ENCODE data around the gene DCTN3.

The DCTN3 gene

DNA sequence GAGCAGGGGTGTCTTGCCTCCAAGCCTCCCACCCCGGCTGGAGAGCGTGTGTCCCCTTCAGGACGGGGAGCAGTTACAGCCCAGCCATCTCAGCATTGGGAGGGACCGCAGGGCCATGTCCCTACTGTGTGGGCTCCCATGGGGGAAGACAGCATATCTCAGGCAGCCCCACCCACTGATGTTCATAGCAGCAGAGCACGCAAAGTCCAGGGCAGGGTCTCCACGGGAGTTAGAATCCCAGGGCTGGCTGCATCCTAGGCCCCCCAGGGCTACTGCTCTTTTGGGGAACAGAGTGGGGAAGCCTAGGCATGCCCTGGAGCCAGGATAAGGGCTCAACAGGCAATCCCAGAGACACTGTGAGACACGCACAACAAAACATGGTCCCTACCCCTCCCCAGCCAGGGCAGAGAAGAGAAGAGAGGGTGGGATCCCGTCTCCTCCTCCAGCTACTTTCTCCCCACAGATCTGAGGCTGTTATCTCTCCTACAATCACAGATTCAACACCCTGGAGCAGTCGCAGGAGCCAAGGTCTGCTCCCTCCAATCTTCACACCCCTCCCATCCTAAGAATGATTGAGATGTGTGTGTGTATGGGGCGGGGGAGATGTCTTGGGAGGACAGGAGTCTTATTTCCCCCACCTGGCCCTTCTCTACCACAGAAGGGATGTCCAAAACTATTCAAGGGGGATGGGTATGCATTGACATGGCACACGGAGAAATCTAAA, 34.2 kb downstream of the DCTN3 start:
- Mint-ChIP-seq H3K9me3 (no peaks in the 10 kb centered on the region), H3K4me3 (no peak overlapping the region), H3K27ac (no peak overlapping the region), H3K36me3 (ENCODE audit: low read depth) (no peaks in the 10 kb centered on the region), H3K4me1 (ENCODE audit: low read depth) (peaks cover 21% of the 10 kb centered on the region), H3K27me3 (peaks cover 88% of the 10 kb centered on the region)
- intact Hi-C loops (cut with micrococcal nuclease) = no loop called here

DNA sequence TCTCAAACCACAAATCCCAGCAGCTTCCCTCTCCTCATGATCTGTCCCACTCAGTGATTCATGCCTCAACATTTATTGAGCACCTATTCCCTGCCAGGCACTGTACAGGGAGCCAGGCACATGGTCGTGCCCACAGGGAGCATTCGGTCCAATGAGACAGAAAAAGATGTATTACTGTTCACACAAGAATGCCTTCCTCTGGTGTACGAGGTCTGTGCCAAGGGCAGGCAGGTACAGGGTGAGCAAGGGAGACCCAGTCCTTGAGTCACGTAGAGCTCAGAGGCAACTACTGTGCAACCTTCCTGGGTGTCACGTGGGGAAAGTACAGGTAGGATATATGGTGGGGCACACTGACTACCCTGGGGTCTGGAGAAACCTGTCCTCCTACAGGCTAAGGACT, 35.3 kb downstream of the DCTN3 start:
- Mint-ChIP-seq H3K27me3 (peaks cover 88% of the 10 kb centered on the region), H3K27ac (no peak overlapping the region), H3K9me3 (no peaks in the 10 kb centered on the region), H3K4me1 (ENCODE audit: low read depth) (peaks cover 10% of the 10 kb centered on the region), H3K36me3 (ENCODE audit: low read depth) (no peaks in the 10 kb centered on the region), H3K4me3 (no peak overlapping the region)
- intact Hi-C loops (cut with micrococcal nuclease) = no loop called here

DNA sequence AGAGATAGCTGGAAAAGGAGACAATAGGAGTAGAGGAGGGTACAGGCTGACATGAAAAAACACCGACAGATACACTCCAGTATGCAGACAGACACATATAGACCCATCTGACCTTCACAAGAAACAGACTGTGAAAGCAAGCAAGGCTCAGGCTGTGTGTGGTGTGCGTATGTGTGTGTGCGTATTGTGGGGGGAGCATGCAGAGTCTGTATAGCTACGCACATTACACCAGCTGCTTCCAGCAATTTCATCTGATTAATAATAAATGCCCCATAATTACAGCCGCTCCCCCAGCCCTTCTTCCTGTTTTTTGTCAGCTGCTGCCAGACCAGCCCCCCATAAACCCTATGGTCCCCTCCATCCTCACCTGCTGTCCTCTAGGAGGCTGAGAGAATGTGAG, 37.5 kb downstream of the DCTN3 start:
- Mint-ChIP-seq H3K9me3 (no peaks in the 10 kb centered on the region), H3K27me3 (peaks cover 89% of the 10 kb centered on the region), H3K36me3 (ENCODE audit: low read depth) (no peaks in the 10 kb centered on the region), H3K4me3 (no peak overlapping the region), H3K27ac (no peak overlapping the region), H3K4me1 (ENCODE audit: low read depth) (peaks cover under 1% of the 10 kb centered on the region)
- intact Hi-C loops (cut with micrococcal nuclease) = no loop called here

DNA sequence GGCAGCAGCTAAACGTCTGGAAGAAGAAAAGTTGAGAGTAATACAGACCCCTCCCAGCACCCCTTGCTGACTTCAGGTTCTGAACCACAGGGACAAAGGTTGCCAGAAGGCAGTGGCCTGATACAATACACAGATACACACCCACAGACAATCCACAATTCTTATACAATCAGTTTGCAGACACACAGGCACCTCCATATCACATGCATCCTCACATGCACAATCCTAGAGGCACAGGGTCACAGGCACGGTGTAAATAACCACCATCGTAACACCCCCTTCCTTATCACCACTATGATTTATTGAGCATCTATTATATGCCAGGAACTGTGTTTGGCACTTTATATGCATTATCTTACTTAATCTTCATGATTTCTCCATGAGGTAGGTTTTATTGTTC, 39.0 kb downstream of the DCTN3 start:
- Mint-ChIP-seq H3K36me3 (ENCODE audit: low read depth) (no peaks in the 10 kb centered on the region), H3K4me3 (no peak overlapping the region), H3K9me3 (no peaks in the 10 kb centered on the region), H3K27ac (no peak overlapping the region), H3K4me1 (ENCODE audit: low read depth) (peaks cover 6% of the 10 kb centered on the region), H3K27me3 (peaks cover 88% of the 10 kb centered on the region)
- intact Hi-C loops (cut with micrococcal nuclease) = no loop called here

DNA sequence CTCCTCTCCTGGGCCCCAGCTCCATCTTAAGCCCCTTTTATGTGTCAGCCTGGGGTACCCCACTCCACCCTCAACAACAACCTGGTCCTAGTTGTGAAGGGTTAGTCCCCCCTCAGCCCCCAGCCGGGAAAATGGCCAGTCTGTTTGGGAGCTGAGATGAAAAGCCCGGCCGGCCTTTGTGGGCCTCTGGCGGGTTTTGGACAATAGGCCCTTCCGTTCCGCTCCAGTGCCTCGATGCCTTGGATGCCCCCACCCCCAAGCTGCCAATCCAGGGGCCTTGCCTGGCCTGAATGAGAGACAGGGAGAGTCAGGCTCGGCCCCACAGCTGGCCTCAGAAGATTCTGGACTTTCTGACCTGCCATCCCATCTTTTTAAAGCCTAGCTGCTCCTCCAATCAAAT, 39.9 kb downstream of the DCTN3 start:
- peaks cover 86% of the 10 kb centered on the region for H3K27me3 Mint-ChIP-seq
- H3K4me1 Mint-ChIP-seq (ENCODE audit: low read depth) = peaks cover 6% of the 10 kb centered on the region
- H3K9me3 Mint-ChIP-seq = no peaks in the 10 kb centered on the region
- H3K4me3 Mint-ChIP-seq = no peak overlapping the region
- no peaks in the 10 kb centered on the region for H3K36me3 Mint-ChIP-seq (ENCODE audit: low read depth)
- no peak overlapping the region for H3K27ac Mint-ChIP-seq
- intact Hi-C loops (cut with micrococcal nuclease) = no loop called here

DNA sequence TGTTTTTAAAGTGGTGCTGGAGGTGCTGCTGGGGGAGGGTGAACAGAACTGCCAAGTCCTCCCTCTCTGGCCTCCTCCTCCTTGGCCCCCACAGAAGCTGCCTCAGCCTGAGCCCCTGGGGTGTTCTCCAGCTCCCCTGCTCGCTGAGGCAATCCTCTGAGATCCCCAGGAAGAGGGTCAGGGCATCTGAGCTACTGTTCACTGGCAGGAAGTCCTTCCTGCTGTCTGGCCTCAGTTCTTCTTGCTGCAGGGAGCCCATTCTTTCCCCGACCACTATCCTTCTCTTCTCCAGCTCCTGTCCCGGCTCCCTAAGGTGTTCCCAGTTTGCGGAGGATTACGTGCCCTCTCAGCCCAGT, 40.5 kb downstream of the DCTN3 start:
- Mint-ChIP-seq H3K9me3 (no peaks in the 10 kb centered on the region), H3K27me3 (peaks cover 84% of the 10 kb centered on the region), H3K4me1 (ENCODE audit: low read depth) (peaks cover 6% of the 10 kb centered on the region), H3K27ac (no peak overlapping the region), H3K36me3 (ENCODE audit: low read depth) (no peaks in the 10 kb centered on the region), H3K4me3 (no peak overlapping the region)
- intact Hi-C loops (cut with micrococcal nuclease) = no loop called here

DNA sequence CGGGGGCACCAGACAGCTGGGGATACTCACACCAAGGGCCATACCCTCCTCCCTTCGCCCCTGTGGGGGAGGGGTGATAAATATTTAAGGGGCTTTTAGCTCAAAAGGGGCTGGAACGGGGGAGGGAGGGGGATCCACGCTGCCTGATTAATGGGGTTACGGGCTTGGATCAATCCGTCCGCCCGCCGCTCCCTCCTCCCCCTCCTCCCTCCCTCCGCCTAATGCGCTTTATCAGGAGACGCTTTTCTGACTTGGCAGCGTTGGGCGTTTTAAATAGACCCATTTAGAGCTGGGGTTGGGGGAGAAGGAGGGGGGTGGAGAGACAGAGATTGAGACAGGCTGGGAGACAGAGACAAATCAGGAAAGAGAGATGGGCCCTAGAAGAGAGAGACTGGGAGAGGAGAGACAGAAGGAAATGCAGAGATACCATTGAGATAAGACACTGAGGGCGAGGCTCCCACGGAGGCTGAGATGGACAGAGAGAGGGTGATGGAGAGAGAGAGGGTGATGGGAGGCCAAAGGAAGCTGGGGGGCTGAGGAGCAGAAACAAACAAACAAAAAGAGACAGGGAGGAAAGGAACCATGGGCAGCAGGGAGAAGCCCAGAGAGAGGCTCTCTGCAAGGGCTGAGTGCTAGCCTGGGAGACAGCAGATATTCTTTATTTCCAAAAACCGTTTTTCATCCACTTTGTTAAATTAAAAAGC, 41.0 kb downstream of the DCTN3 start:
- Mint-ChIP-seq H3K9me3 (no peaks in the 10 kb centered on the region), H3K36me3 (ENCODE audit: low read depth) (no peaks in the 10 kb centered on the region), H3K4me1 (ENCODE audit: low read depth) (peaks cover 6% of the 10 kb centered on the region), H3K27ac (no peak overlapping the region), H3K27me3 (peaks cover 84% of the 10 kb centered on the region), H3K4me3 (no peak overlapping the region)
- intact Hi-C loops (cut with micrococcal nuclease) = no loop called here

DNA sequence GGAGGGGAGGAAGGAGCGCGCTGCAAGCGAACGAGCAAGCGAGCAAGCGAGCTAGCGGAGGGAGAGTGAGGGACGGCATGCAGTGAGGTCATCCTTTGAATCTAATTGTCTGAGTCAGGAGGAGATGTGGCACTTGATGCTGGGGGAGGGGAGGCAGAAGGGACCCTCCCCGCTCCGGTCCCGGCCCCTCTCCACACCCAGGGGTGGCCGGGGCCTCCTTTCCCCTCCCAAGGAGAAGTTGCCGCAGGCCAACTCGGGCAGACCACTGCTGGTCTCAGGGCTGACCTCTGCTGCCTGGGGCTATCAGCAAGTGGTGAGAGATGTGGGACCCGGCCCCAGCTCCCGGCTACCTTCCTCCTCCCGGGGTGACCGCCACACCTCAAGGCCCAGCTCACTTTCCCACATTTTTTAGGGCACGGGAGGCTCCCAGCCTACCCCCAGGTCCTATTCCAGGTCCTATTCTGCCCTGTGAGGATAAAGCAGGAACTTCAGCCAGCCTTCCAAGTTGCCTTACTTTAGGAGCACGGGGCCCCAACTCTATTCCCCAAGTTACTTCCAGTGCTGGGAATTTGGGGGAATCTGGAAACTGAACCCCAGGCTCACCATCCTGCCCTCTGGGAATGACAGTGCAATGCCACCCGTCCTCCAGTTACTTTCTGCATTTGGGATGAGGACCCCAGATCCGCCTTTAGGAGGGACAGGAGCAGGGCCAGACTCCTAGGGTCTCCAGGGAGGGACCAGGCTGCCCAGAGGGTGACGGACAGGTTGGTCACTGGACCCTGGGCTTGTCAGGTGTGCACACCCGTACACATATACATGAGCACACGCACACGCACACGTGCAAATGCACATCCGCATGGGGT, 41.8 kb downstream of the DCTN3 start:
- H3K27ac Mint-ChIP-seq = no peak overlapping the region
- no peaks in the 10 kb centered on the region for H3K36me3 Mint-ChIP-seq (ENCODE audit: low read depth)
- peaks cover 6% of the 10 kb centered on the region for H3K4me1 Mint-ChIP-seq (ENCODE audit: low read depth)
- no peaks in the 10 kb centered on the region for H3K9me3 Mint-ChIP-seq
- intact Hi-C loops (cut with micrococcal nuclease) = no loop called here
- H3K4me3 Mint-ChIP-seq = no peak overlapping the region
- peaks cover 83% of the 10 kb centered on the region for H3K27me3 Mint-ChIP-seq

DNA sequence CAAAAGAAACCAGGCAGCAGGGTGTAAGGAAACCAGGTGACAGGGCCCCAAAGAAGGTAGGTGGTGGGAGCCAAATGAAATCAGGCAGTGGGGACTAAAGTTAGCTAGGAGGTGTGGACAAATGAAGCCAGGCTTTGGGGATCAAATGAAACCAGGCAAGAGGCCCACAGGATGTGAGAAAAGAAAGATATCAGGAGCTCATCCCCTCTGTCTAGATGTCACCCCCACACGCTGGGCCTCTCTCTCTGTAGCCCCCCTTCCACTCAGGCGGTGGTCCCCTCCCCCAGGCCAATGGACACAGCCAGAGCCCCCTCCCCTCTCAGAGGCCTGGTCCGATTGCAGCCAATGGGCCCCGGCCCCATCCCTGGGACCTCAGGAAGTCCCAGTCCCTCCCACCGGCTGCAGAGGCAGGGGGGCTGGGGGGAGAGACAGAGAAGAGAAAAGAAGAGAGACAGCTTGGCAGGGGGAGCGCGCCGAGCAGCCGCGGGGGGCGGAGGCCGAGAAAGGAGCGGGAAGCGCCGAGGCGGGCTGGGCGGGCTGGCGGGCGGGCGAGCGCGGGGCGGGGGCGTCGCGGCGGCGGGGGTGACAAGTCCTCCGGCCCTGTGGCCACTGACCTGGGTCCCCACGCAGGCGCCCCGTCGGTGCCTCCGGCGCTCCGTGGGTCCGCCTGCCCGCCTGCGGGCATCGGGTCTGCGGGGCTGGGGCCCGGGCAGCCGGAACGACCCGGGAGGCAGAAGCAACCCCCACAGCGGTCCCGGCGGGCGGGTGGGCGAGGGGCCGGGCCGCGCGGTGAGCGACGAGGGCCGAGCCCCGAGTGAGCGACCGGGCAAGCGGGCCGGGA, 42.7 kb downstream of the DCTN3 start:
- H3K36me3 Mint-ChIP-seq (ENCODE audit: low read depth) = no peaks in the 10 kb centered on the region
- intact Hi-C loops (cut with micrococcal nuclease) = no loop called here
- H3K27me3 Mint-ChIP-seq = peaks cover 76% of the 10 kb centered on the region

DNA sequence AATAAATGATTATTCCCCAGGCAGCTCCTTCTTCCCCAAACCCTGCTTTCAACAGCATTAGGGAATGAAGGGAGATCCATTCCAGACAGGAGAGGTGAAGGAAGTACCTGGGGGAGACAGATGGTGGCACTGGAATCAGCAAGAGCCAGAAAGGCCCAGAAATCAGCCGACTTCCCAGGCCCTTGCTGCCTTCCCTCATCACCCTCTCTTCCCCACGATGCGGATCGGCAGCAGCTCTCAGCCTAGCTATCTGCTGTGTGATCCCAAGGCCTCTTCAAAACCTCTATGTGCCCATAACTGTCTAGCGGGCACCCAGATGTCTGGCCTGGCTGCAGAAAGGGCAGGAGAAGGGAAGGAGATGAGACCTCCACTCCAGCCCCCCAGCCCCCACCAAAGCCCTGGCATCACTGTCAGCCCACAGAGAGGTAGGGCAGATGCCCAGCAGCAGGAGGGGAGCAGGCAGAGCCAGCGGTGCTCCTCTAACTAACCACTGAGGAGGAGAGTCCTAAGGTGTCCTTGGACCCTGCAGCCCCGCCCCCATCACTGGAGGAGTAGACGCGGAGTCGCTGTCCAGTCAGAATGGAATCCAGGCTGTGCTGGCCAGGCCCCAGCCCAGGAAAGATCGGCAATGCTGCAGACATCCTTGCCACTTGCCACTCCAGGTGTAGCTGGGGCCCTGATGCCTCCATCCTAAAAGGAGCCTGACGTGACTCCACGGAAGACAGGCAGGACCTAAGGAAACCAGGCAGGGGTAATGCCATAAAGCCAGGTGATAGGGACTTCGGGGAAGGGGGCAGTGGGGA, 43.5 kb downstream of the DCTN3 start:
- H3K36me3 Mint-ChIP-seq (ENCODE audit: low read depth) = no peaks in the 10 kb centered on the region
- H3K4me1 Mint-ChIP-seq (ENCODE audit: low read depth) = peaks cover 6% of the 10 kb centered on the region
- H3K9me3 Mint-ChIP-seq = no peaks in the 10 kb centered on the region
- intact Hi-C loops (cut with micrococcal nuclease) = no loop called here
- H3K27me3 Mint-ChIP-seq = peaks cover 69% of the 10 kb centered on the region
- H3K4me3 Mint-ChIP-seq = no peak overlapping the region
- H3K27ac Mint-ChIP-seq = no peak overlapping the region

More for the DNA sequence above, 42.7 kb downstream of the DCTN3 start:
- Mint-ChIP-seq H3K9me3 (no peaks in the 10 kb centered on the region), H3K4me1 (ENCODE audit: low read depth) (peaks cover 6% of the 10 kb centered on the region), H3K27ac (no peak overlapping the region), H3K4me3 (peak overlapping the region; percentile 30)

DNA sequence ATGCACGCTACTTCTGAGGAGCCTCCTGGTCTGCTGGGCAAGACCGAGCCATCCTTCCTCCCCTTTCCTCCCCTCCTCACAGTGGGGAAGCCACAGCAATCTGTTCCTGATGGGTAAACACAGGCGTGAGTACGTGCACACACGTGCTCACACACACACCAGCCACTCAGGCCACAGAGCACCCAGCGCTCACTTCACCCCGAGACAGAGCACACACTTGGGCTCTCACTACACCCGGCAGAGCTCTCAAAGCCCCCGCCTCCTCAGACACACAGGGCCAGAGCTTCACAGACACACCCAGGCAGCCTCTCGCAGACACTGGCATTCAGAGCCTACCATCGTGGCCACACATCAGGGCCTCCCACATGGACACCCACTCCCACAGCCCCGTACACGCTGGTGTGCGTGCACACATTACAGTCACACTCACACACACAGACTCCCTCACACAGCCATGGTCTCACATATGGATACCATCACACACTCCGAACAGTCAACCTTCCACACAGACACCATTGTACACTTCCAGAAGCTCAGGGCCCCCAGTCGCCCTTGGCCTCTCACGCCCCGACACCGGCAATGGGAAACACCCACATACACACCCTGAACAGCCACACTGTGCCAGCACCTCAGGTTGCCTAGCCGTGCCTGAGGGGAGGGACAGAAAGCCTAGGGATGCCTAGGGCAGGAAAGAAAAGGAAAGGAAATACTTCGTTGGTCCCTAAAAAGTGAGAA, 44.3 kb downstream of the DCTN3 start:
- Mint-ChIP-seq H3K36me3 (ENCODE audit: low read depth) (no peaks in the 10 kb centered on the region), H3K4me3 (no peak overlapping the region), H3K9me3 (no peaks in the 10 kb centered on the region), H3K27ac (no peak overlapping the region), H3K27me3 (peaks cover 68% of the 10 kb centered on the region), H3K4me1 (ENCODE audit: low read depth) (peaks cover 6% of the 10 kb centered on the region)
- intact Hi-C loops (cut with micrococcal nuclease) = no loop called here

DNA sequence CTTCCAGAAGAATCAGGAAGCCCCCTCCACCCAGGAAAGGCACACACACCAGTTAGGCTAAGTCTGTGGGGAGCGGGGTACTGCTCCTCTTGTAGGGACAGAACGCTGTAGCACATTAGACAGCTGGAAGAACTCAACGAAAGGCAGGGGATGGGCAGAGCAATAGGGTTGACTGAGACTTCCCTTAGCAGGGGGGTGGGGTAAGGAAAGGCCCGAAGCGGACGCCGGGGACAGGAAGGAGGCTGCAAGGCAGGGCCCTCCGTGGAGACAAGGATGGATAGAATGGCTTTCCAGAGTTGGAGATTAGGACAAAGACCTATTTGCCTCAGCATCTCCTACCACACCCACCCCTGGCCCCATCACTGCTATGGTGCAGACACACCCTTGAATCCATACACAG, 45.1 kb downstream of the DCTN3 start:
- peaks cover 6% of the 10 kb centered on the region for H3K4me1 Mint-ChIP-seq (ENCODE audit: low read depth)
- H3K27ac Mint-ChIP-seq = no peak overlapping the region
- no peaks in the 10 kb centered on the region for H3K36me3 Mint-ChIP-seq (ENCODE audit: low read depth)
- no peak overlapping the region for H3K4me3 Mint-ChIP-seq
- intact Hi-C loops (cut with micrococcal nuclease) = no loop called here
- H3K27me3 Mint-ChIP-seq = peaks cover 66% of the 10 kb centered on the region
- H3K9me3 Mint-ChIP-seq = no peaks in the 10 kb centered on the region

Measured in dendritic cell treated with granulocyte-macrophage colony-stimulating factor and Interleukin-4, amounts not matched to agents 40 ng/mL and 50 ng/mL, for 4 days (primary cell).